GM10266 (cell line): ENCODE results near the gene SLC9A6.
"Not testable (repeated sequence)": the region's sequence is repeated elsewhere in the genome, so short reads cannot be mapped to it uniquely, and the experiment has no call there.

Experiments used
- DNase-seq: peaks from one replicate; pipeline ENCODE4 v3.0.0; 2012; ENCODE audit errors: extremely low spot score
- TF ChIP-seq, protein P1 (sequence below): IDR thresholded peaks from 2 replicates; pipeline ENCODE4 v1.5.1; 2012; ENCODE audit warnings: mild to moderate bottlenecking, low read depth; ENCODE audit not compliant: control insufficient read depth, insufficient read depth; ENCODE audit errors: missing control alignments

Gene SLC9A6

DNA sequence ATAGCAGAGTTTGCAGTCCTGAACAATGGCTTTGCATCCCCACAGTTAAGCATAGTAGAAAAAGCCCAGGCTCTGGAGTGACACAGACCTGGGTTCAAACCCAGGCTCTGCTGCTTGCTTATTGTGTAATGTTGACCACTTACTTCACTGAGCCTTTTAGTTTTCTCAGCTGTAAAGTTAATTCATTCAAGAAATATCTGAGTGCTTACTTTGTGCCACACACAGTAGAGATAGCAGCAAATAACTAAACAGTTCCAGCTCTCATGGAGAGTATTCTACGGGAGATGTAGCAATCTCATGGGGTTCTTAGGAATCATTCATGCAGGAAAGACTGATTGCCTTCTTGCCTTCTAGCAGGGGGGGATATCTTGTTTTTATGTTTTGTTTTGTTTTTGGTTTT, 63.2 kb downstream of the SLC9A6 start:
- TF ChIP-seq, protein P1, sequence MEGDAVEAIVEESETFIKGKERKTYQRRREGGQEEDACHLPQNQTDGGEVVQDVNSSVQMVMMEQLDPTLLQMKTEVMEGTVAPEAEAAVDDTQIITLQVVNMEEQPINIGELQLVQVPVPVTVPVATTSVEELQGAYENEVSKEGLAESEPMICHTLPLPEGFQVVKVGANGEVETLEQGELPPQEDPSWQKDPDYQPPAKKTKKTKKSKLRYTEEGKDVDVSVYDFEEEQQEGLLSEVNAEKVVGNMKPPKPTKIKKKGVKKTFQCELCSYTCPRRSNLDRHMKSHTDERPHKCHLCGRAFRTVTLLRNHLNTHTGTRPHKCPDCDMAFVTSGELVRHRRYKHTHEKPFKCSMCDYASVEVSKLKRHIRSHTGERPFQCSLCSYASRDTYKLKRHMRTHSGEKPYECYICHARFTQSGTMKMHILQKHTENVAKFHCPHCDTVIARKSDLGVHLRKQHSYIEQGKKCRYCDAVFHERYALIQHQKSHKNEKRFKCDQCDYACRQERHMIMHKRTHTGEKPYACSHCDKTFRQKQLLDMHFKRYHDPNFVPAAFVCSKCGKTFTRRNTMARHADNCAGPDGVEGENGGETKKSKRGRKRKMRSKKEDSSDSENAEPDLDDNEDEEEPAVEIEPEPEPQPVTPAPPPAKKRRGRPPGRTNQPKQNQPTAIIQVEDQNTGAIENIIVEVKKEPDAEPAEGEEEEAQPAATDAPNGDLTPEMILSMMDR, result no peak
- no peak for DNase-seq

DNA sequence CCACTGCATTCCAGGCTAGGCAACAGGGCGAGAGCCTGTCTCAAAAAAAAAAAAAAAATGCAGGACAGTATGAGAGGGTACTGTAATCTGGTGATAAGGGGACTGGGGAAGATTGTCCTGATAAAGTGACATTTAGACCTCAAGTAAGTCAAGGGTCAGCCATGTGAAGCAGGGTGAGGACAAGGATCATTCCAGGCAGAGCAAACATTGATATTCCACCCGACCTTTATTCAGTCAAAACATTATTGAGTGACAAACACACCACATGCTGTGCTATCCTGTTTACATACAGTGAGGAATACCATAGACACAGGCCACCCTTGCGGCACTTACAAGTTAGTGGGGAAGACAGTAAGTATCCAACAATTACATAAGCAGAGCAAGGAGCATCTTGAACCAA, 64.4 kb downstream of the SLC9A6 start:
- TF ChIP-seq, protein P1, result no peak
- no peak for DNase-seq

DNA sequence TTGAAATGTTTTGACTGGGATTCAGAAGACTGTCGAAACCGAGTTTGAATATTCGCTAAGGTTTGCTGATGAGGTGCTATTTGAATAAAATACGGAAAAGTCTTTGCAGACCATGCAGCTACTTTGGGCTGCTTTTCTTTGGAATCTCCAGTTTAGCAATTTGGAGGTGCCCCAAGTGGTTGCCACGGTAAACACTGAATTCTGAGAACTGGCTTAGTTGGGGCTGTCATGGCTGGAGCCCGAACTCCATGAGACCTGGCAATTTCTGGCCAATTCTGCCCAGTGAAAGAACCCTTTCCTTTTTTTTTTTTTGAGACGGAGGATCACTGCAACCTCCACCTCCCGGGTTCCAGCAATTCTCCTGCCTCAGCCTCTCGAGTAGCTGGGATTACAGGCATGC, 65.6 kb downstream of the SLC9A6 start:
- not testable (repeated sequence) for DNase-seq

DNA sequence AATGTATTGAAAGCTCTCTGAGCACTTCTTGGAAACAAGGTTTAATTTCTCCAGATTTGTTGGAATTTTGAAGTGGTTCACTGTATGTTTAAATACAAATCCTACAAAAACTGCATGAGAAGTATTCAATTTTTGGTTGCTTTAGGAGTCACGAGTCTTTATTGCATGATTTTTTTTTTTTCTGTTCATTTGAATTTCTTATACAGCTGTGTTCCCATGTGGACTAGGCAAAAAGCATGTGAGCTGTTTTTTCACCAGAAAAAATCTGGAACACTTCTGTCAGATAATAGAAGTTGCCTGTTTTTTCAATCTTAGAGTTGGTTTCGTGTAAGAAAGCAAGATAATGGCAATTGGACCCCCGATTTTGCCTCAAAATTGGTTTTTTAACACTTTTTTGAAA, 66.4 kb downstream of the SLC9A6 start:
- TF ChIP-seq, protein P1, result no peak
- DNase-seq, result no peak

DNA sequence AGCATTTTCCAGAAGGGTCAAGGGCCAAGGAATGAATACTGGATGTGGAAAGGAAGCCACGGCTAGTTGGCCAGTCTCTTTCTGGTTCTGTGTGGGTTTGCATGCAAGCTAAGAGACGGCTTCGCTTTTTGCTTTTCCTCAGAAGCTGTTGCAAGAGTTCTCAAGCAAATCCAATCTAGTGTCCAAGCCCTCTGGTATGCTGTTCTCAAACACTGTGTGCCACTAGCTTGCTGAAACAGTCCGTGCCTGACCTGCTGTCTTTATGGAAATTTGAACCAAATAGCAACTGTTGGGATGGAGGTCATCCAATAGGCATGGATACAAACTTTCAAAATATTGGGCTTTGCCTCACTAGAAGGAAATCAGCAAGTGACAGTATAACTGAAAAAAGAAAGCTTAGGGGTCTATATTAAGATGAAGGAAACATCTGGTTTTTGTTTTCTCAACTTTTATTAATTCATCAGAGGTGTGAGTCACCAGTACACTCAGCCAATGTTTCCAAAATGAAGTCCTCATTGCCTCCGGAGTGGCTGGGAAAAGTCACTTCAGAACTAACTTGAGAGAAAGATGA, 70.5 kb downstream of the SLC9A6 start:
- TF ChIP-seq, protein P1, result no peak
- no peak for DNase-seq

DNA sequence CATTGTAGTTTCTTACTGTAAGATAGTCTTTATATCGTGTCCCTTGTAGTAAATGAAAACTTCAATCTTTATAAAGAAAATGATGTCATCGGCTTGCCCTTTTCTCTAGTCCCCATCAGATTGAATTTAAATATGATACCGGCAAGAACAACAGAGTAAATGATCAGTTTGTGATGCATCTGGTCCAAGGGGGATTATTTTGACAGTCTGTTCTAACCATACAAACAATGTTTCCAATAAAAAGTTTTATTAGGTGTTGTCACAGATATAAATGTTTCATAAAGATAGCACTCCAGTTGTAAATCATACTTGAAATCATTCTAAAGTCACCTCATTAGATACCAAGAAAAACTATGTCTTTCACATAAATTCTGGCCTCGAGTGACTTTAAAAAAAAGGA, 72.3 kb downstream of the SLC9A6 start:
- TF ChIP-seq, protein P1, result no peak
- DNase-seq, result no peak

DNA sequence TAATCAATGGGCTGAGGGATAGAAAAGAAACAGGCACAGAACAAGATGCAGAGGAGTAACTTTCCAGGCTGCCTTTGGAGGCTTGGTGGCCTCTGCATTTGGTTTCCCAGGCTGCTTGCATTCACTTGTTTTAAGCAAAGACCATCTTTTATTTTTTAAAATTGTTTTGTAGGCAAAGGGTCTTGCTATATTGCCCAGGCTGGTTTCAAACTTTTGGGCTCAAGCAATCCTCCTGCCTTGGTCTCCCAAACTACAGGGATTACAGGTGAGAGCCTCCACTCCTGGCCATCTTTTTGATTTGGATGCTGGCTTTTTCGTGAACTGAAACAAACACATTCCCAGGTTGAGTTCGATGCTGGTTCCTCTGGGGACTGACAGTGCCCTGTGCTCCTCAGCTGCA, 74.1 kb downstream of the SLC9A6 start:
- TF ChIP-seq, protein P1, result no peak

DNA sequence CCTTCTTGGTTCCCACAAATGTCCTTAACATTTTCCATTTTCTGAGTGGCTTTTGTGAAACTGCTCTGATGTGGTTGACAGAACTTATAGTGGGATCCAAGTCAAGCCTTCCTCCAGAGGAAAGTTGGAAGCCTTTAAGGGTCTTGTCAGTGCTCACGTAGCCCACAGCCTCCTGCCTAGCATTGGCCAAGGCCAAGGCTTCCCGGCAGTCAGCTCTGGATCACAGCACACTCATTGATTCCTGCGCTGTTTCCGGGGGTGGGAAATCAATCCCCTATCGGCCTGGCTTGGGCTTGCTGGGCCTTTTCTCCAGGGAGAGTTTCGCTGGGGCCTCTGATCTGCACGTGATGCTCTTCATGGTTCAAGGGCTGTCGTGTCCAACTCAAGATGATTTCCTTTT, 76.1 kb downstream of the SLC9A6 start:
- no peak for DNase-seq
- TF ChIP-seq, protein P1, result no peak

More for the DNA sequence above, 74.1 kb downstream of the SLC9A6 start:
- no peak for DNase-seq
